Measurements from ENCODE around the gene CCDC182.

Gene CCDC182

GRCh38 chr17:57745242-57745641 lies at the start of gene CCDC182:
TSS of gene CCDC182 (minus strand) at chr17:57745299. CDS start at chr17:57745272, 27 bp downstream.
- in situ Hi-C loops (cut with MboI; ENCODE audit: low sequenced_read_pairs) = loop anchor here (25.0 kb wide), 1 partner anchor 508 kb away; no protein-coding TSS in a partner anchor

DNA sequence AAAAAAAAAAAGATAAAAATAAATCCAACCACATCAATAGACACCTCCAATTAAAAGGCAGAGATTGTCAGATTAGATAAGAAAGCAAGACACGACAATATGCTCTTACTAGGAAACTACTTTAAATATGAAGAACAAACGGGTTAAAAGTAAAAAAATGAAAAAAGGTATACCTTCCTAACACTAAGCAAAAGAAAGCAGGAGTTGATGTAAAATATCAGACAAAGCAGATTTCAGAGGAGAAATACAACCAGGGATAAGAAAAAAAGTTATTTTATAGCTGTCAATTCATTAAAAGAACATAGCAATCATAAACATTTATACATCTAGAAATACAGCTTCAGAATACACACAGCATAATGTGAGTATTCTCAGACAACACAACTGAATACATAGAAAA lies 49.7 kb upstream of the CCDC182 start:
- in situ Hi-C loops (cut with MboI; ENCODE audit: low sequenced_read_pairs) = no loop called here

DNA sequence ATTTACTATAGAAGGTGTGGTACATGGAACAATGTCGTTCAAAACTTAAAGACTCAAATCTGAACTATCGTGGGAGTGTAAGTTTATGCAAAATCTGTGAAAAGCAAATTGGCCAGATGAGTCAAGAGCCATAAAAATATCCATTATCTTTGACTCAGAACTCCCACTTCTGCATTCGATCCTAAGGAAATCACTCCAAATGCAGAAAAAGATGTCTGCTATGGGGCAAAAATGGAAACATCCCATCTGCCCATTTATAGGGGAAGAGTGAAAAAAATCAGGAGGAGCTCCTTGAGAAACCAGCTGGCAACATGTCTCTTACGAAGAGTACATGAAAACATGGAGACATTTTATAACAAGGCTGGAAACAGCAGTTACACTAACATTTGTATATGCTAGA lies 43.6 kb upstream of the CCDC182 start:
- in situ Hi-C loops (cut with MboI; ENCODE audit: low sequenced_read_pairs) = no loop called here

DNA sequence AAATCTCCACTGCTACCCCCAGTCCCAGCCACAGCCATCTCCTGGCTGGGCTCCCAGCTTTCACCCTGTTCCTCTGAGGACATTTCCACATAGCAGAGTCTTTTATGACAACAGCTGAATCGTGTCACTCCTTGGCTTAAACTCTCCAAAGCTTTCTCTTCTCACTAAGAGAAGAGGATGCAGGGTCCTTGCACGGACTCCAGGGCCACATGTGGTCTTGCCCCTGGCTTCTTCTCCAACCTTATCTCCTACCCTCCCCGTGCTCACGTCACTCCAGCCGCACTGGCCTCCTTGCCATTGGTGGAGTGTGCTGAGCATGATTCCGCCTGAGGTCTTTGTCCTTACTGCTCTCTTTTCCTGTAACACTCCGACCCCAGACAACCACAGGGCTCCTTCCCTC lies 39.9 kb upstream of the CCDC182 start:
- in situ Hi-C loops (cut with MboI; ENCODE audit: low sequenced_read_pairs) = no loop called here

DNA sequence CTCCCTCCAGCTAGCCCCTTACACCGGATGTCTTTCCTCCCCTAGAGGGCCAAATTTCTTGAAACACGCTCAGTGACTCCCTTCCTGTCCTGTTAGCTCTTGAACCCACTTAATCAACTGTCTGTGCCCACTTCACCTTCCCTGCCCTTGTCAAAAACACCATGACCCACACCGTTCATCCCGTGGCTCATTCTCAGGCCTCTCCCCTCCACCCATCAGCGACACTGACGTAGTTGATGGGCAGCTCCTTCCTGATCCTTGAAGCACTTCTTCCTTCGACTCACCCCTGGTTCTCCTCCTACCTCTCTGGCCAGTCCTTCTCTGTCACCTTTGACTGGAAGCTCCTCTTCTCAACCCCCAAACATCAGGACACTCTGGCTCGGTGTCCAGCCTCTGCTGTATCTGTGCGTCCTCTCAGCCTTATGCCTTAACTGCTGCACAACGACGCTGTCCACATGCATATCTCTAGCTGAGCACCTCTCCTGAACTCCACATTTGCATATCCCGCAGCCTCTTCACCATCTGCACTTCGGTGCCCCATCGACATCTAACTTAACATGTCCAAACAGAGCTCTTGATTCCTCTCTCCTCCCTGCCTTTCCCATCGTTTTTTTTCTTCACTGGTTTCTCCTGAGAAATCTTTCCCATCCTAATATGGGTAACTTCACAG lies 39.3 kb upstream of the CCDC182 start:
- in situ Hi-C loops (cut with MboI; ENCODE audit: low sequenced_read_pairs) = no loop called here

DNA sequence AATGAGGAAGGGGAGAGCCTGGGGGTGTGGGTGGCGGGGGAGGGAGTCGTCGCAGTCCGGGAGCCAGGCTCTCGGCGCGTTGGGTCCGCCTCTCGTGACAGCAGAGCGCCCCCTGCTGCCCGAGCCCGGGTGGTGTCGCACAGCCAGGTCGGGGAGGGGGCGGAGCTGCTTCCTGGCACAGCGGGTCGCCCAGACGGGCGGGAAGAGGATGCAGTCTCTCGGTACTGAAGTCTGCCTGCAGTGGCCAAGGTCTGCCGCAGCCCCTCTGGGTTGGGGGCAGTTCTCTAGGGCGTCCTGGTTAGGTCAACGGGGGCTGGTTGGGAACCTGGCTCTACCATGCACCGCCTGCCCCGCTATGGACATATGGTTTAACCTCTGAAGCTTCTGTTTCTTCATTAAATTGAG lies 38.2 kb upstream of the CCDC182 start:
- in situ Hi-C loops (cut with MboI; ENCODE audit: low sequenced_read_pairs) = no loop called here

- in situ Hi-C loops (cut with MboI; ENCODE audit: low sequenced_read_pairs) = no loop called here
These were observed 37.7 kb upstream of the CCDC182 start for GRCh38 chr17:57782647-57783337.

GRCh38 chr17:57782062-57782490 lies 37.0 kb upstream of the CCDC182 start:
- in situ Hi-C loops (cut with MboI; ENCODE audit: low sequenced_read_pairs) = no loop called here

GRCh38 chr17:57781386-57782061 lies 36.4 kb upstream of the CCDC182 start:
- in situ Hi-C loops (cut with MboI; ENCODE audit: low sequenced_read_pairs) = no loop called here

DNA sequence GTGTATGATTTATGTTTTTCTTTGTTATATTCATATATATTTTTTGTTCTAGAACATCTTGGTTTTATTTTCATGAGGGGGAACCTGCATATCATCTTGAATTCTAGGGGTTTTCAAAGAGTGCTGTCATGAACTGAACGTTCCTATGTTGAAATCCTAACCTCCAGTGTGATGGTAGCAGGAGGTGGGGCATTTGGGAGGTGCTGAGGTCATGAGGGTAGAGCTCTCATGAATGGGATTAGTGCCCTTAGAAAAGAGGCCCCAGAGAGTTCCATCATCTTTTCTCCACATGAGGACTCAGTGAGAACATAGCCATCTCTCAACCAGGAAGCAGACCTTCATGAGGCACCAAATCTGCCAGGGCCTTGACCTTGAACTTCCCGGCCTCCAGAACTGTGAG lies 34.6 kb upstream of the CCDC182 start:
- in situ Hi-C loops (cut with MboI; ENCODE audit: low sequenced_read_pairs) = no loop called here

DNA sequence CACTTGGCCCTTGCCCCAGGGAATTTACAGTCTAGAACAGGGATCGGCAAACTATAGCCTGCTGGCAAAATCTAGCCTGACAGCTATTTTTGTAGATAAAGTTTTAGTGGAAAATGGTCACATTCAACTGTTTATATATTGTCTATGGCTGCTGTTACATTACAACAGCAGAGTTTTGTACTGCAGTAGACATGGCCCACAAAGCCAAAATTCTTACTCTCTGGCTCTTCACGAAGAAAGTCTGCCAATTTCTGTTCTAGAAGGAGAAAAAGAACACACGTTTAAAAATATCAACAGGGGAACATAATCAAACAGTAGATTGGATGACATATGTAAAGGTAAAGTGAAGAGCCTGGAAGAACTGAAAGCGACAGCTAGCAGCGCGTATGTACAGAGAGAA lies 33.2 kb upstream of the CCDC182 start:
- in situ Hi-C loops (cut with MboI; ENCODE audit: low sequenced_read_pairs) = no loop called here

GRCh38 chr17:57776366-57776765 lies 31.3 kb upstream of the CCDC182 start:
- in situ Hi-C loops (cut with MboI; ENCODE audit: low sequenced_read_pairs) = no loop called here

GRCh38 chr17:57774872-57775271 lies 29.8 kb upstream of the CCDC182 start:
- in situ Hi-C loops (cut with MboI; ENCODE audit: low sequenced_read_pairs) = no loop called here

- in situ Hi-C loops (cut with MboI; ENCODE audit: low sequenced_read_pairs) = no loop called here
These were observed 28.5 kb upstream of the CCDC182 start for GRCh38 chr17:57773557-57773956.

DNA sequence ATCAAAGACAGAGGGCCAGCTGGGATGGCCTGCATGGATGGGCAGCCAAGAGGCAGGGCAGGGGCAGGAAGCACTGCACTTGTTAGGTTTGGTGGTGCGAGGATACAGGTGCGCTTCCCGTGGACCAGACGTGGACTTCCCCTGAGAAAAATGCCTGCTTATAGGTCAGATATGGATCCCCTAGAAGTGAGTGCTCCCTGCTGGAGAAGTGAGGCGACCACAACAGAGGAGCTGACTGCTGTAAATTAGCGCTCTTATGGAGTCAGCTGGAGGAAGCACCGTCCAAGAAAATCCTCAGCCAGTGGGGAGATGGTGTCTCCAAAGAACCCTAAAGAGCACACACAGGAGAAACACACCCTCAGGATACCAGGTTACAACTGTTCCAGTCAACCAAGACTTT lies 27.7 kb upstream of the CCDC182 start:
- in situ Hi-C loops (cut with MboI; ENCODE audit: low sequenced_read_pairs) = no loop called here

- in situ Hi-C loops (cut with MboI; ENCODE audit: low sequenced_read_pairs) = no loop called here
These were observed 22.5 kb upstream of the CCDC182 start for GRCh38 chr17:57767561-57767960.

DNA sequence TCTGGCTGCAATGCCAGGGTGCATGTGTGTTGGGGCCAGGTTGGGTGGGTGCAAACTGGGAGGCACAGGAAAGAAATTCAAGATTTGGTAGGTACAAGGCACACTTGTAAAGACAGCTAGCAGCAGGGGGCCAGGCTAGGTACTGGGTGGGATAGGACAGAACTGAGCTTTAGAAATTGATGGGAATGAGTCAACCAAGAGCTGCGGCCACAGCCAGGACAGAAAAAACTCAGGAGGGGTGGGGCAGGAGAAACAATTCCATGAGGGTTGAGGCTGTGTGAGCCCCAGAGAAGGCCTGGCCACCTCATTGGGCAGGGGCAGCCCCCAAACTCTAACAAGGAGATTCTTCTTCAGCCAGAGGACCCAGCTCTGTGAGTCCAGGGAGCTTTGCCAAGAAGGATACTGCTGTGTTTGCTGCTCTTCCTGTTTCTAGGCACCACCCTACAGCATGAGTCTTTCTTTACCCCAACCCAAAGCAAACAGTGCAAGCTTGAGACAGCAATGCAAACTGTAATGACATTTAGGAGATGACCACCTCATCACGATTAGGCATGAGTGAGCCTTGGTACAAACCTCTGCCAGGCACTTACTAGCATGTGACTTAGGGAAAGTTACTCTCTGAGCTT lies 21.3 kb upstream of the CCDC182 start:
- in situ Hi-C loops (cut with MboI; ENCODE audit: low sequenced_read_pairs) = no loop called here

GRCh38 chr17:57762452-57763395 lies 17.6 kb upstream of the CCDC182 start:
- in situ Hi-C loops (cut with MboI; ENCODE audit: low sequenced_read_pairs) = no loop called here

DNA sequence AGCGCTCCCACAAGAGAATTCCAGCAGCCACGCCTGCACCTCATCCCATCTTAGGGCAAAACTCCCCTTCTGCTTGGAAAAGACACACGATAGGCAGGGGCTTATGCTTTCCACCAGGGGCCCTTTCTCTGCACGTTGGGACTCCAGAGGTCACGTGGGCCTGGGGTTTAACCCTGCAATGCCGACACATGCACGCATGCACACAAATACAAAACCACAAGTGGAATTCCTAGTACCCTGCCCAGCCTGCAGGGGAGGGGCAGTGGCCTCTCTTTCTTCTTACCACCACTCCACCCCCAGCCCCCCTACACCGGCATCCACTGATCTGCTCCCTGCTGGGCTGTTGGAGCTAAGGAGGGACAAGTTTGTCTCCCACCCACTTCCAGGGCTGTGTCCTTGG lies 16.8 kb upstream of the CCDC182 start:
- in situ Hi-C loops (cut with MboI; ENCODE audit: low sequenced_read_pairs) = no loop called here

- in situ Hi-C loops (cut with MboI; ENCODE audit: low sequenced_read_pairs) = no loop called here
These were observed 14.9 kb upstream of the CCDC182 start for GRCh38 chr17:57760046-57760445.

All from HL-60/S4 treated with phorbol 12-myristate 13-acetate at 8.2 ng/mL for 4 days and 3 days (cell line).